IMR-90 (cell line): ENCODE data around the gene CORO1C. TPM values are rescaled to one million over a fixed set of nuclear protein-coding genes. Genes with fewer than 3 reads are reported as not detected.

Experiments
- ATAC-seq: fragments of 200-7000 bp; cut with Tn5 transposase; 2 replicates; pipeline ENCODE4 v1.9.1; 2020; ENCODE audit warnings: low read depth, mild to moderate bottlenecking, moderate library complexity
- BruUV-seq: library from RNA; stranded (reverse); fragments of 400-500 nt; replicated peaks from 2 replicates; lab custom pipeline; 2021; lab: Mats Ljungman, UMichigan
- CTCF ChIA-PET: fragments of 300-600 bp; formaldehyde crosslinking; extraction: SDS; loops from one replicate; lab custom pipeline; 2021; ENCODE audit warnings: antibody characterized with exemption; lab: Yijun Ruan, JAX
- POLR2A ChIA-PET: fragments of 300-600 bp; sonication (Branson Sonifier 250); formaldehyde crosslinking; loops from one replicate; lab custom pipeline; 2022; ENCODE audit warnings: antibody characterized with exemption; ENCODE audit not compliant: unreplicated experiment; lab: Charles Lee
- DNase-seq: peaks from one replicate; pipeline ENCODE4 v3.0.0; 2013
- H2AFZ ChIP-seq: replicated peaks from 2 replicates; pipeline ENCODE3; 2013; ENCODE audit warnings: low read length, mild to moderate bottlenecking; ENCODE audit not compliant: poor library complexity
- H2AK5ac ChIP-seq: 2 replicates; pipeline ENCODE4 v1.6.1; 2013; ENCODE audit warnings: low read depth, low read length, inconsistent platforms
- H2AK9ac ChIP-seq: replicated peaks from 2 replicates; pipeline ENCODE3; 2013; ENCODE audit warnings: mild to moderate bottlenecking, low read depth, low read length, moderate library complexity; ENCODE audit not compliant: poor library complexity
- H2BK120ac ChIP-seq: 2 replicates; pipeline ENCODE4 v1.6.1; 2013; ENCODE audit warnings: low read depth, low read length, inconsistent platforms
- H2BK15ac ChIP-seq: 3 replicates; pipeline ENCODE4 v1.6.1; 2013; ENCODE audit warnings: low read depth, low read length, inconsistent platforms
- H2BK20ac ChIP-seq: 2 replicates; pipeline ENCODE4 v1.6.1; 2013; ENCODE audit warnings: low read depth, mild to moderate bottlenecking, inconsistent platforms, low read length, moderate library complexity
- H2BK5ac ChIP-seq: 2 replicates; pipeline ENCODE4 v1.6.1; 2013; ENCODE audit warnings: mild to moderate bottlenecking, low read depth, low read length, inconsistent platforms; ENCODE audit not compliant: poor library complexity, severe bottlenecking
- H3K14ac ChIP-seq: replicated peaks from 2 replicates; pipeline ENCODE4 v1.6.1; 2013; ENCODE audit warnings: low read depth, low read length, inconsistent platforms
- H3K18ac ChIP-seq: 2 replicates; pipeline ENCODE4 v1.6.1; 2013; ENCODE audit warnings: low read depth, low read length, control low read depth
- H3K23ac ChIP-seq: 2 replicates; pipeline ENCODE4 v1.6.1; 2013; ENCODE audit warnings: low read depth, low read length, inconsistent platforms
- H3K27ac ChIP-seq: 2 replicates; pipeline ENCODE4 v1.5.1; 2013; ENCODE audit warnings: mild to moderate bottlenecking, control low read depth, low read length; ENCODE audit not compliant: insufficient read depth
- H3K27me3 ChIP-seq: 2 replicates; pipeline ENCODE4 v1.6.1; 2013; ENCODE audit warnings: low read length; ENCODE audit not compliant: control insufficient read depth, insufficient read depth
- H3K36me3 ChIP-seq: 2 replicates; pipeline ENCODE4 v1.6.1; 2013; ENCODE audit warnings: low read length, mixed read lengths; ENCODE audit not compliant: control insufficient read depth, insufficient read depth
- H3K4ac ChIP-seq: 2 replicates; pipeline ENCODE4 v1.6.1; 2013; ENCODE audit warnings: low read depth, low read length, inconsistent platforms
- H3K4me1 ChIP-seq: 2 replicates; pipeline ENCODE4 v1.6.1; 2013; ENCODE audit warnings: low read length, mixed read lengths; ENCODE audit not compliant: control insufficient read depth, insufficient read depth
- H3K4me2 ChIP-seq: 2 replicates; pipeline ENCODE4 v1.6.1; 2013; ENCODE audit warnings: low read depth, mild to moderate bottlenecking, control low read depth, low read length, moderate library complexity
- H3K4me3 ChIP-seq: 2 replicates; pipeline ENCODE4 v1.5.1; 2013; ENCODE audit warnings: low read depth, mild to moderate bottlenecking, control low read depth, low read length, moderate library complexity; ENCODE audit not compliant: insufficient read depth
- H3K56ac ChIP-seq: 2 replicates; pipeline ENCODE4 v1.6.1; 2013; ENCODE audit warnings: low read length, inconsistent platforms; ENCODE audit not compliant: insufficient read depth; ENCODE audit errors: extremely low read depth
- H3K79me1 ChIP-seq, 2 experiments: 2 replicates each; pipeline ENCODE4 v1.6.1; 2013; ENCODE audit warnings: low read length in 2 of 2, inconsistent platforms in 1 of 2, low read depth in 1 of 2
- H3K9ac ChIP-seq: 2 replicates; pipeline ENCODE4 v1.6.1; 2013; ENCODE audit warnings: low read depth, low read length, control low read depth
- H3K9me1 ChIP-seq: 2 replicates; pipeline ENCODE4 v1.6.1; 2013; ENCODE audit warnings: low read length, inconsistent platforms; ENCODE audit not compliant: insufficient read depth
- H3K9me3 ChIP-seq: 2 replicates; pipeline ENCODE4 v1.6.1; 2013; ENCODE audit warnings: low read length; ENCODE audit not compliant: control insufficient read depth, insufficient read depth
- H4K20me1 ChIP-seq: 2 replicates; pipeline ENCODE4 v1.6.1; 2013; ENCODE audit warnings: low read length, inconsistent platforms; ENCODE audit not compliant: insufficient read depth
- H4K5ac ChIP-seq: 2 replicates; pipeline ENCODE4 v1.6.1; 2013; ENCODE audit warnings: mild to moderate bottlenecking, low read depth, low read length, control low read depth
- H4K8ac ChIP-seq, 2 experiments: 2 replicates each; pipeline ENCODE4 v1.6.1; 2013; ENCODE audit warnings: low read depth in 2 of 2, low read length in 2 of 2, control low read depth in 1 of 2, inconsistent platforms in 1 of 2
- H4K91ac ChIP-seq: 2 replicates; pipeline ENCODE4 v1.6.1; 2013; ENCODE audit warnings: low read depth, low read length, inconsistent platforms; ENCODE audit not compliant: insufficient read depth
- MAZ ChIP-seq: IDR thresholded peaks from 2 replicates; pipeline ENCODE4 v1.6.1; 2012; ENCODE audit warnings: low read depth, mild to moderate bottlenecking, low read length, improper control_type of control experiment, moderate library complexity, borderline replicate concordance
- NFE2L2 ChIP-seq: fragments of 150-350 bp; IDR thresholded peaks from 2 replicates; pipeline ENCODE4 v1.6.1; 2016; ENCODE audit warnings: low read depth, mild to moderate bottlenecking, low read length
- RAD21 ChIP-seq: IDR thresholded peaks from 2 replicates; pipeline ENCODE4 v1.6.1; 2012; ENCODE audit warnings: low read length, improper control_type of control experiment
- RCOR1 ChIP-seq: IDR thresholded peaks from 2 replicates; pipeline ENCODE4 v1.6.1; 2012; ENCODE audit warnings: mild to moderate bottlenecking, low read length, improper control_type of control experiment; ENCODE audit not compliant: insufficient replicate concordance
- WGBS, 2 experiments: methylation state at CpG; one replicate each; pipeline versions ENCODE4 v1.1.5 to v1.1.7; 2013; ENCODE audit warnings: missing lambda C conversion rate in 2 of 2; ENCODE audit not compliant: insufficient read length in 1 of 2; ENCODE audit errors: extremely low coverage in 2 of 2; 5-methylcytosine and 5-hydroxymethylcytosine counted together
- dilution Hi-C: fragments of 300-500 bp; cut with HindIII; formaldehyde crosslinking; loops from one replicate; pipeline ENCODE4 v1.14.3; 2018; ENCODE audit warnings: low sequenced_read_pairs; ENCODE audit not compliant: unreplicated experiment
- in situ Hi-C: fragments of 300-500 bp; cut with MboI; formaldehyde crosslinking; loops from 3 replicates; pipeline ENCODE4 v1.14.3; 2019; ENCODE audit warnings: low sequenced_read_pairs, inconsistent platforms, mixed read lengths
- intact Hi-C: fragments of 100-400 bp; cut with micrococcal nuclease; formaldehyde crosslinking; loops from 2 replicates; pipeline ENCODE4 v1.10.0; 2022
- polyA plus RNA-seq, 3 experiments: library from polyadenylated mRNA; depleted of rRNA; stranded (reverse); fragments of >200 nt; gene quantifications; 2 replicates each; pipeline ENCODE4 v1.2.3, GENCODE V29; 2012; ENCODE audit warnings: low replicate concordance in 1 of 3
- total RNA-seq: library from RNA; depleted of rRNA; stranded (reverse); fragments of >200 nt; gene quantifications from 2 replicates; pipeline ENCODE4 v1.2.3, GENCODE V29; 2012
- TF ChIP-seq, protein P1 (sequence below): conservative IDR thresholded peaks from 2 replicates; pipeline ENCODE4 v1.5.1; 2012; ENCODE audit warnings: mild to moderate bottlenecking, low read depth, low read length, improper control_type of control experiment

Gene CORO1C
- total and polyA plus RNA-seq, 2 of the 4 experiments (the other 2 are of a cell fraction) = 675 to 1,100 TPM

DNA sequence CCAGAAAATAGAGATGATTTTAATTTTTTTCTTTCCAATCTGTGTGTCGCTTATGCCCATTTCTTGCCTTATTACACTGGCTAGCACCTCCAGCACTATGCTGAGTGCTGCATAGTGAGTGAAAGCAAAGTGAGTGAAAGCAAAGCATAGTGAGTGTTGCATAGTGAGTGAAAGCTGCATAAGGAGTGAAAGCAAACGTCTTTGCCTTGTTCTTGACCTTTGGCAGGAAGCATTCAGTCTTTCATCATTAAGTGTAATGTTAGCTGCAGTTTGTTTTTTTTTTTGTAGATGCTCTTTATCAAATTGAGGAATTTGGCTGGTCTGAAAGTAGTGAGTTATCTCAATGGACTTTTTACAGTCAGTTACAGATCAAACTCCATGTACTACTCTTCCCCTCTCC, 6.9 kb upstream of the CORO1C start:
- ATAC-seq (no peak), DNase-seq (no peak)
- Histone ChIP-seq H3K18ac (no peak overlapping the region), H3K79me1 (peaks cover 0 to 5% of the 10 kb centered on the region in 2 experiments), H3K4me3 (no peak overlapping the region), H3K4me2 (no peak overlapping the region), H4K20me1 (no peaks in the 10 kb centered on the region), H3K27ac (no peak overlapping the region), H3K9ac (no peak overlapping the region), H2BK15ac (no peak overlapping the region), H2AK9ac (no peak overlapping the region), H2BK5ac (no peak overlapping the region), H3K4ac (no peak overlapping the region), H4K91ac (no peak overlapping the region), H3K27me3 (no peaks in the 10 kb centered on the region), H3K14ac (0 out of 2 replicates have a peak overlapping the region, but pooled peaks have one; percentile 30), H4K8ac (no peak overlapping the region), H3K36me3 (no peaks in the 10 kb centered on the region), H3K9me3 (no peaks in the 10 kb centered on the region; the same call in 1 of the 2 replicates), H4K5ac (no peak overlapping the region), H2AFZ (no peak overlapping the region), H3K56ac (no peak overlapping the region), H3K4me1 (no peaks in the 10 kb centered on the region), H2BK120ac (no peak overlapping the region), H3K9me1 (peaks cover 4% of the 10 kb centered on the region), H2BK20ac (0 out of 2 replicates have a peak overlapping the region, but pooled peaks have one; percentile 53), H2AK5ac (no peak overlapping the region), H3K23ac (no peak overlapping the region)
- POLR2A ChIA-PET = interaction anchor here (0.6 kb wide), 1 partner anchor 8 kb away, joined by 4 read pairs; no protein-coding TSS in a partner anchor
- CTCF ChIA-PET = no interaction called here
- BruUV-seq = no TSS peak
- TF ChIP-seq RCOR1 (no peak), NFE2L2 (no peak), MAZ (no peak), RAD21 (no peak)
- TF ChIP-seq, protein P1, sequence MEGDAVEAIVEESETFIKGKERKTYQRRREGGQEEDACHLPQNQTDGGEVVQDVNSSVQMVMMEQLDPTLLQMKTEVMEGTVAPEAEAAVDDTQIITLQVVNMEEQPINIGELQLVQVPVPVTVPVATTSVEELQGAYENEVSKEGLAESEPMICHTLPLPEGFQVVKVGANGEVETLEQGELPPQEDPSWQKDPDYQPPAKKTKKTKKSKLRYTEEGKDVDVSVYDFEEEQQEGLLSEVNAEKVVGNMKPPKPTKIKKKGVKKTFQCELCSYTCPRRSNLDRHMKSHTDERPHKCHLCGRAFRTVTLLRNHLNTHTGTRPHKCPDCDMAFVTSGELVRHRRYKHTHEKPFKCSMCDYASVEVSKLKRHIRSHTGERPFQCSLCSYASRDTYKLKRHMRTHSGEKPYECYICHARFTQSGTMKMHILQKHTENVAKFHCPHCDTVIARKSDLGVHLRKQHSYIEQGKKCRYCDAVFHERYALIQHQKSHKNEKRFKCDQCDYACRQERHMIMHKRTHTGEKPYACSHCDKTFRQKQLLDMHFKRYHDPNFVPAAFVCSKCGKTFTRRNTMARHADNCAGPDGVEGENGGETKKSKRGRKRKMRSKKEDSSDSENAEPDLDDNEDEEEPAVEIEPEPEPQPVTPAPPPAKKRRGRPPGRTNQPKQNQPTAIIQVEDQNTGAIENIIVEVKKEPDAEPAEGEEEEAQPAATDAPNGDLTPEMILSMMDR = no peak
- dilution Hi-C loops (no loop called here), intact Hi-C loops (no loop called here), in situ Hi-C loops (loop anchor here (5.0 kb wide), 1 partner anchor 34 kb away; no protein-coding TSS in a partner anchor)
- no CpG with 5 or more reads among the region's 2 CpGs for WGBS, 2 experiments
